Large intestine (tissue), 3 donors: Measurements from ENCODE around the gene KRT71. TPM values are rescaled to one million over a fixed set of nuclear protein-coding genes. Genes with fewer than 3 reads are reported as not detected.

Experiments used
- DNase-seq, 2 donors: peaks; one replicate each; pipeline versions ENCODE4 v3.0.0 to v3.0.0-alpha.2; 2013
- H3K27ac ChIP-seq: one replicate; pipeline ENCODE4 v1.5.1; 2013; ENCODE audit warnings: low read length
- H3K27me3 ChIP-seq: 2 replicates; pipeline ENCODE4 v1.6.1; 2013; ENCODE audit warnings: low read length; ENCODE audit not compliant: control insufficient read depth, insufficient read depth
- H3K36me3 ChIP-seq: 2 replicates; pipeline ENCODE4 v1.6.1; 2013; ENCODE audit warnings: low read length; ENCODE audit not compliant: control insufficient read depth, insufficient read depth
- H3K4me1 ChIP-seq: one replicate; pipeline ENCODE4 v1.6.1; 2013; ENCODE audit warnings: low read length; ENCODE audit not compliant: control insufficient read depth, insufficient read depth
- H3K4me3 ChIP-seq: one replicate; pipeline ENCODE4 v1.5.1; 2013; ENCODE audit warnings: low read length
- H3K9me3 ChIP-seq: one replicate; pipeline ENCODE4 v1.6.1; 2013; ENCODE audit warnings: mild to moderate bottlenecking, low read depth, low read length, moderate library complexity; ENCODE audit not compliant: control insufficient read depth
- WGBS: methylation state at CpG from one replicate; pipeline ENCODE4 v1.1.5; 2013; ENCODE audit warnings: low lambda C conversion rate; ENCODE audit not compliant: insufficient coverage; 5-methylcytosine and 5-hydroxymethylcytosine counted together
- polyA plus RNA-seq: library from polyadenylated mRNA; unstranded; fragments of 120-200 nt; gene quantifications from one replicate; pipeline ENCODE4 v1.2.1, GENCODE V29; 2013

KRT71 gene
- polyA plus RNA-seq, 1 donor = 0.04 TPM

DNA sequence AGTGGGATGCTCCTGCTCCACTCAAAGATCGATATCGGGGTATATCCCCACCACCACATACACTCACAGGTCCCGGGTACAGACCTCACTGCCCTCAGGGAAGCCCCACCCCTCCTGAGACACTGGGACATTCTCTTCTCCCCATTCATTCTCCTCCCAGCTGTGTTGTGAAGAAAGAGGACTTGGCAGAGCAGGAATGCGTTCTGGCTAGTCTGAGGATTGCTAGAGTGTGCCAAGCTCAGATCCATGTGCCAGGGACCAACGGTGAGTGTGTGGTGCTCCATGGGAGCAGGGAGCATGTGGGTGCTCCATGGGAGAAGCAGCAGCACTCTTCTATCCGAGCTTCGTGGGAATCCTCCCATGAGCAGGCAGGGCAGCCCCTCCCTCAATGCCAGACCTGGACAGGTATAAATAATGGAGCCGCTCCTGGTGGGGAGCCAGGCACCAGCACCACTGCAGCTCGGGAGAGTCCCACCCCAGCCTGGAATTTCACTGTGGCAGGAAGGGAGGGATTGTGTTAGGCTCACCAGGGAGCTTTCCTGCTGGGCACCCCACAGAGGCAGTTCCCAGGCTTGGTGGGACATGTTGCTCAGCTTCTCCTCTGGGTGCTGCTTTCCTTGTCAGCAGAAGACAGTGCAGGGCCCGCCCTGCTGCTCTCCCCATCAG, 30.5 kb downstream of the KRT71 start:
- DNase-seq = no peak
- no CpG with 5 or more reads among the region's 10 CpGs for WGBS
- H3K4me3 ChIP-seq = no peak overlapping the region
- H3K27me3 ChIP-seq = peaks cover 2% of the 10 kb centered on the region
- no peak overlapping the region for H3K27ac ChIP-seq
- H3K36me3 ChIP-seq = no peaks in the 10 kb centered on the region
- H3K4me1 ChIP-seq = peaks cover 7% of the 10 kb centered on the region
- no peaks in the 10 kb centered on the region for H3K9me3 ChIP-seq

DNA sequence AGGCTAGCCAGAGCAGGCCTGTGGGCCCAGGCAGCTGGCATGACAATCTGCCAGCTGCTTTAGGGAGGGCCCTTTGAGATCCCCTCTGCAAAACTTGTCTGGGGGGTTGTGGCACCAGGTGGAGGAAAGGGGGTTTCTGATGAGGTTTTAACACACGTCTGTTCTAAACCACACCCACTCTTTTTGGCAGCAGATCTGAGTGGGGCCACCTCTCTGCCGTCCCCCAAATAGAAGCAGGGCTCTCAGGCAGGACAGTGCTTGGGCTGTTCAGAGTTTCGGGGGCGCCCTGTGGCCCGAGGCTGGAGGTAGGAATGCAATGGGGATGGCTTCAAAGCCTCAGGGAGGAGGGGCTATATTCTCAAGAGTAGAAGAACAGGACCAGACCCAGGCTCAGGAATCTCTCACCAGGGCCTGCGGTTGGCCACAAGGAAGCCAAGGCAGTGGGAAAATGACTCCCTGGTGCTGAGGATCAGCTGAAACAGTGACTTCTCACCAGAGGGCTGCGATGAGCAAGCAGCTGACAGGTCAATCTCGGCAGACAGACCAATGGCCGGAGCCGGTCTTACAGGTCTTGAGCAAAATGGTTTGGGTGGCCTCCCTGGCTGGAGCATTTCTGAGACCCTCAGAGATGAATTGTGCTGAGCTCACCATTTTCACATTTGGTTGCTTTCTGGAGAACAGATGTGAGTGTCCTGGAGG, 31.2 kb downstream of the KRT71 start:
- Histone ChIP-seq H3K4me1 (peaks cover 7% of the 10 kb centered on the region), H3K27me3 (peaks cover 2% of the 10 kb centered on the region), H3K27ac (no peak overlapping the region), H3K4me3 (no peak overlapping the region), H3K36me3 (no peaks in the 10 kb centered on the region), H3K9me3 (no peaks in the 10 kb centered on the region)
- no CpG with 5 or more reads among the region's 10 CpGs for WGBS
- no peak for DNase-seq

DNA sequence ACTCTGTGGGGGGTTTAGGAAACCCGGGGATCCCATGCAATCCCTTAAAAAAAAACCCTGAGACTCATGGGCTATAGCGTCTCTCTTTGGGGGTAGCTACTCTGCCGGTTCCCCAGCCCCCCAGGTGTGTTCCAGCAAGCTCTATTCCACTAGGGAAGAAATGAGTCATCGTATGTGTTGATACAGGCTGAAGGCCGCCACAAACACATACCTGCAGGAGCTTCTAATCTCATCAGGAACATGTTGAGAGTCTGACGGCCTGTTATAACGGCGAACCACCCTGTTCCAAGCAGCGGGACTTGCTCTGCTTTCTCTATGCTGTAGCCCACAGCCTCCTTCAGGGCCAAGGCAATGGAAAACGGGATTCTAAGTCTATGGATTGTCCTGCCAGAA, 31.8 kb downstream of the KRT71 start:
- Histone ChIP-seq H3K27me3 (peaks cover 2% of the 10 kb centered on the region), H3K9me3 (no peaks in the 10 kb centered on the region), H3K36me3 (no peaks in the 10 kb centered on the region), H3K4me3 (no peak overlapping the region), H3K27ac (no peak overlapping the region), H3K4me1 (peaks cover 7% of the 10 kb centered on the region)
- peak; percentile 47 to 73 for DNase-seq
- WGBS = no CpG with 5 or more reads among the region's 10 CpGs

DNA sequence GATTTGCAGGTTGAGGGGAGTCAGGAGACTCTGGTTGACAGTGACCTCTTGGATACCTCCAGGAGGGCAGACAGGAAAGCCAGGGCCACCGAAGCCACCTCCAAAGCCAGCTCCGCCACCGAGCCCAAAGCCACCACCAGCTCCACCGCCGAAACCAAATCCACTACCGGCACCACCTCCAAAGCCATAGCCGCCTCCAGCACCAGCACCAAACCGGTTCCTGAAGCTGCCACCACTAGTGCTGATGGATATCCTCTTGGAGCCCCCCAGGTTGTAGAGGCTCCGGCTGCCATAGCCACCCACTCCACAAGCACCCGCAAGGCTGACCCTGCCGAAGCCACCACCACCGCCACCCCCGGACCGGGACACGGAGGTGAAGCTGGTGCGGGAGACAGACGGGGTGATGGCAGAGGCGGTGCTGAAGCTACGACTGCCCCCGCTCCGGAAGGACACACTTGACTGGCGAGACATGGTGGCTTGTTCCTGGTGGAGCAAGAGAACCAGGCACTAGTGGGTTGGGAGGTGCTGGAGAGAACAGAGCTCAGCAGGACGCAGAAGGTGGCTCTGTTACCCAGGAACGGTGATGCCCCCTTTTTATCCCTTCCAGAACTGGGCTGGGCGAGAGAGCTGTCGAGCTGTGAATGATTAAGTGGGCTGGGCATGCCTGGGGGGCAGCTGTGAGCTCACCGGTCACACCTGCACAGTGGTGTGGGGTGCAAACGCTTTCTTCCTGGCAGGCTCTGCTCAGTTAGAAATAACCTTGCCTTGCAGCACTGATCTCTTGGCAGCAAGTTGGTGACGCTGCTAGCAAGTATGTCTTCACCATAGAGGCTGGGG, 32.9 kb downstream of the KRT71 start, which contains the start of gene KRT5:
KRT5 (minus strand) TSS at position 569 of the 837 bp plus-strand sequence; CDS start at position 471, 98 bp downstream.
- no peak for DNase-seq
- 100% methylated on average over 3 of the region's 29 CpGs for WGBS
- H3K27ac ChIP-seq = no peak within 1 kb of the TSS

DNA sequence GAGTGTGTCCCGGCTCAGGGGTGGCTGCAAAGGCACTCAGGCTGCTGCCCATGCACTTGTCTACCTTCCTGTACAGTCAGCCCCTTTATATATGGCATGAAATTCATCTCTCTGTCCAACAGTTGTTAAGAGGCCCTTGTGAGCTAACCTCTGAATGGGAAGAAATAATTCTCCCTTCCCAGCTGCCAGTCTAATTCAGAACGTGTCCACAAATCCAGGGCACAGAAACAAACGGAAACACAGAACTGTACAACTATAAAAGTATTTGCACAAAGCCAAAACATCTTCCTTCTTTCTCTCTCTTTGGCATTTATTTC, 33.6 kb downstream of the KRT71 start:
- DNase-seq = no peak
- H3K36me3 ChIP-seq = no peaks in the 10 kb centered on the region

More for the DNA sequence above, 32.9 kb downstream of the KRT71 start, which contains the start of gene KRT5:
- H3K9me3 ChIP-seq = no peaks in the 10 kb centered on the region
- H3K4me1 ChIP-seq = peaks cover 7% of the 10 kb centered on the region
- H3K4me3 ChIP-seq = no peak within 1 kb of the TSS
- H3K36me3 ChIP-seq = no peaks in the 10 kb centered on the region
- peaks cover 2% of the 10 kb centered on the region for H3K27me3 ChIP-seq

DNA sequence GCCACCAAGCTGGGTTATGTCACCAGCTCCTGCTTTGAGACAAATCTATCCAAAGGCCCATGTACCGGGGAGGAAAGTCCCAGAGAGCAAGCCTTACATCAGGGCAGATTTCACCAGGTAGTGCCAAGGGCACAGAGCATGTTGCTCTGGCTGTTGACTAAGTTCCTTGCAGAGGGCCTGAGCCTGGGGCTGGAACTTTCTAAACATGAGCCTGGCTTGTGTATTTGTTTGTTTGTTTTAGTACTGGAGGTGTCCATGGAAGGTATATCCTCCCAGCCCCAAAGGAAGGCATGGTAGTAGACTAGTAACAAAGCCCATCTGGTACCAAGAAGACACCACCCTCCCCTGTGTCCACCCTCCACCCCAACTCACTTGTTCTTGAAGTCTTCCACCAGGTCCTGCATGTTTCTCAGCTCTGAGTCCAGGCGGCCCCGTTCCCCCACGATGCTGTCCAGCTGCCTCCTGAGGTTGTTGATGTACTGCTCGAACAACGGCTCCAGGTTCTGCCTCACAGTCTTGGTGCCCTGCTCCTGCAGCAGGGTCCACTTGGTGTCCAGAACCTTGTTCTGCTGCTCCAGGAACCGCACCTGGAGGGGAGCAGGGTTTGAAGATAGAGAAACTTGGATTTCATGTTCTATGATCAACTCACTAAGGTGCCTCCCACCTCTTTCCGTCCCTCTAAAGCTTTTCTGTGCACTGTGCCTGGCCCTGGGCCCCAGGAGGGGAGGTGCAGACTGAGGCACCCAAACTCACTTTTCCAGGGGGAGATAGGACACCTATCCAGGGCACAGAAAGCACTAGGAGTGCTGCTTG, 34.2 kb downstream of the KRT71 start:
- Histone ChIP-seq H3K4me1 (peaks cover 7% of the 10 kb centered on the region), H3K27me3 (no peaks in the 10 kb centered on the region), H3K27ac (no peak overlapping the region), H3K9me3 (no peaks in the 10 kb centered on the region), H3K36me3 (no peaks in the 10 kb centered on the region), H3K4me3 (no peak overlapping the region)
- DNase-seq = no peak
- WGBS = no CpG with 5 or more reads among the region's 8 CpGs

More for the DNA sequence above, 33.6 kb downstream of the KRT71 start:
- Histone ChIP-seq H3K9me3 (no peaks in the 10 kb centered on the region), H3K4me3 (no peak overlapping the region), H3K4me1 (peaks cover 7% of the 10 kb centered on the region), H3K27ac (no peak overlapping the region), H3K27me3 (peaks cover 2% of the 10 kb centered on the region)
- no CpG with 5 or more reads among the region's 3 CpGs for WGBS

DNA sequence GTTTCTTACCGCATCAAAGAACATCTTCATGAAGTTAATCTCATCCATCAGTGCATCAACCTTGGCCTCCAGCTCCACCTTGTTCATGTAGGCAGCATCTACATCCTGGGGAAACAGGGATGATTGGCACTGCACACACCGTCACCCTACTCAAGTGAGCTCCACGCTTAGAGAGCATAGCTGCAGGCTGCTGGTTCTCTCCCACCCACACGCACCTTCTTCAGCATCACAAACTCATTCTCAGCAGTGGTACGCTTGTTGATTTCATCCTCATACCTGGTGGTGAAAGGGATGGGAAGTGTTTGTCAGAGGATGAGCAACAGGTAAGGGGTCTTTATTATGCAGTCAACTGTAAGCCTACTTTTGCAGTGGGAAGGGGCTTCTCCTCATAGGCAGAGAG, 35.1 kb downstream of the KRT71 start:
- Histone ChIP-seq H3K4me1 (peaks cover 7% of the 10 kb centered on the region), H3K36me3 (no peaks in the 10 kb centered on the region), H3K9me3 (no peaks in the 10 kb centered on the region), H3K27ac (no peak overlapping the region), H3K27me3 (no peaks in the 10 kb centered on the region), H3K4me3 (no peak overlapping the region)
- no CpG with 5 or more reads among the region's 5 CpGs for WGBS
- DNase-seq = no peak

DNA sequence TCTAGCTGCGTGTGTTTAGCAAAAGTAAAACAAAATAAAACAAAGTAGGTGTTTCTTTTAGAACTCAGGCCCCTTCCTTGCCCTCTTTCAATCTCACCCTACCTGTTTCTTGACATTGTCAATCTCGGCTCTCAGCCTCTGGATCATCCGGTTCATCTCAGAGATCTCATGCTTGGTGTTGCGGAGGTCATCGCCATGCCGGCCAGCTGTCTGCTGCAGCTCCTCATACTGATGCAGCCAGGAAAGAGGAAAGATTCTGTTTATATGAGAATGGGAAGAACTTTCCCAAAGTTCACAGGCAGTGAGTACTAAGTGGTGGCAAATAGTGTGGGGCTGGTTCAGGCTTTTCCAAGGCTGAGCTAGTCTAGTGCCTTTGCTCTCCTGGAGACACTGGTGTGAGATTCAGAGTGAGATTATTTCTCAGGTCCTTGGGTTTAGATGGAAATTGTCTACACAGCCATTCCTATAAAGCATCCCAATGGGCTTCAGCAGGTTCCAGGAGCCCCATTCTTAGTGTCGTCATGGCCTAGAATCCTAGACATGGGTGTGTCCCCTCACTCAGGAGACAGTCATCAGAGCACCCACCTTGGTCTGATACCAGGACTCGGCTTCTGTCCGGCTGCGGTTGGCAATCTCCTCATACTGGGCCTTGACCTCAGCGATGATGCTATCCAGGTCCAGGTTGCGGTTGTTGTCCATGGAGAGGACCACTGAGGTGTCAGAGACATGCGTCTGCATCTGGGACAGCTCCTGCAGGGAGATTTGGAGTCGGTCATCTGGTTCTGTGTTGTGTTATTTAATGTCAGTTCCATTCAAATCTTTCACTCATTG, 35.7 kb downstream of the KRT71 start:
- H3K9me3 ChIP-seq = no peaks in the 10 kb centered on the region
- no peak overlapping the region for H3K27ac ChIP-seq
- 100% methylated on average over 1 of the region's 14 CpGs for WGBS
- no peak overlapping the region for H3K4me3 ChIP-seq
- no peaks in the 10 kb centered on the region for H3K36me3 ChIP-seq
- H3K4me1 ChIP-seq = peaks cover 7% of the 10 kb centered on the region
- no peaks in the 10 kb centered on the region for H3K27me3 ChIP-seq
- no peak for DNase-seq

DNA sequence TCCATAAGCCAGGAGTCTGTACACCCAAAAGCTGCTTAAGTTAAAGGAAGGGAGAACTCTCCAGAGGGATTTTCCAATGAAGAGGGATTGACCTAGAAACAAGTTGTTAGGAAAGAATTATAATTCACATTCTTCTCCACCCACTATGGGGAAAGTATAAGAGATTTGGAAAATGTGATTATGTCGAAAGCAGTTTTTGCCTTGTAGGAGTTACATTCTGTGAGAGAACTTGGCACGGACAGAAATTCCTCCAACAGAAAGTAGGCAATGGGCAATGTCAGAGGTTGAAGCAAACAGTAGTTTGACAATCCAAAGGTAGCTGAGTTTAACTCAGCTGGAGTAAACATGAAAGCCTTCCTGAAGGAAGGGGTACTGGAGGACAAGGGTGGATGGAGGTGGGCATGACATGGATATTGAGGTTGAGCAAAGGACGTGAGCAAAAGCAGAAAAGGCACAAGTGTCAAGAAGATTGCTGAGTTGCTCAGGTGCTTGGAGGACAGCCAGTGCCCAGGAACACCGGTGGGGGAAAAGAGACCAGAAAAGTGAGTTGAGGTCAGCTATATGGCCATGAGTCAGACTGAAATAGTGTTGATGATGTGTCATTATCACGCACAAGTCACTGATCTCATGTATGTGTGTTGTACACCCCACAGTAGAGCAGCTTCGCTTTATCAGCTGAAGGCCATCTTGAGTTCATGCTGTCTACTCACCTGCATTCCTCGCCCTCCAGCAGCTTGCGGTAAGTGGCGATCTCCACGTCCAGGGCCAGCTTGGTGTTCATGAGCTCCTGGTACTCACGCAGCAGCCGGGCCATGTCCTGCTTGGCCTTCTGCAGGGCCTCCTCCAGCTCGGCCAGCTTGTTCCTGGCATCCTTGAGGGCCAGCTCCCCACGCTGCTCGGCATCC, 36.8 kb downstream of the KRT71 start:
- Histone ChIP-seq H3K27ac (no peak overlapping the region), H3K27me3 (no peaks in the 10 kb centered on the region), H3K9me3 (no peaks in the 10 kb centered on the region), H3K4me1 (no peaks in the 10 kb centered on the region), H3K36me3 (no peaks in the 10 kb centered on the region), H3K4me3 (no peak overlapping the region)
- 83% methylated on average over 2 of the region's 15 CpGs for WGBS
- no peak for DNase-seq
